Measurements from ENCODE around the gene CDH2.

GRCh38 chr18:28208268-28208667 lies 31.3 kb upstream of the CDH2 start:
- no peak for TF ChIP-seq EZH2 (IDR thresholded peaks at IDR 0.05; ENCODE audit: insufficient read depth, low read length)
- TF ChIP-seq, protein P1, sequence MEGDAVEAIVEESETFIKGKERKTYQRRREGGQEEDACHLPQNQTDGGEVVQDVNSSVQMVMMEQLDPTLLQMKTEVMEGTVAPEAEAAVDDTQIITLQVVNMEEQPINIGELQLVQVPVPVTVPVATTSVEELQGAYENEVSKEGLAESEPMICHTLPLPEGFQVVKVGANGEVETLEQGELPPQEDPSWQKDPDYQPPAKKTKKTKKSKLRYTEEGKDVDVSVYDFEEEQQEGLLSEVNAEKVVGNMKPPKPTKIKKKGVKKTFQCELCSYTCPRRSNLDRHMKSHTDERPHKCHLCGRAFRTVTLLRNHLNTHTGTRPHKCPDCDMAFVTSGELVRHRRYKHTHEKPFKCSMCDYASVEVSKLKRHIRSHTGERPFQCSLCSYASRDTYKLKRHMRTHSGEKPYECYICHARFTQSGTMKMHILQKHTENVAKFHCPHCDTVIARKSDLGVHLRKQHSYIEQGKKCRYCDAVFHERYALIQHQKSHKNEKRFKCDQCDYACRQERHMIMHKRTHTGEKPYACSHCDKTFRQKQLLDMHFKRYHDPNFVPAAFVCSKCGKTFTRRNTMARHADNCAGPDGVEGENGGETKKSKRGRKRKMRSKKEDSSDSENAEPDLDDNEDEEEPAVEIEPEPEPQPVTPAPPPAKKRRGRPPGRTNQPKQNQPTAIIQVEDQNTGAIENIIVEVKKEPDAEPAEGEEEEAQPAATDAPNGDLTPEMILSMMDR (IDR thresholded peaks at IDR 0.05; ENCODE audit: insufficient read depth, low read depth, low read length) = no peak
